Esophagus muscularis mucosa (tissue), 4 donors: ENCODE data around the gene TNK2.

Experiments used
- CTCF ChIP-seq, 3 experiments: fragments of 200-600 bp in 2 of 3; fragments of 450-650 bp in 1 of 3; sonication (generic) in 2 of 3; IDR thresholded peaks; one replicate each; pipeline ENCODE4 v1.5.1; 2017 to 2019; ENCODE audit warnings: antibody characterized with exemption in 3 of 3, mild to moderate bottlenecking in 2 of 3, moderate library complexity in 1 of 3
- EP300 ChIP-seq: sonication (generic); formaldehyde crosslinking; IDR thresholded peaks from one replicate; pipeline ENCODE4 v1.6.1; 2017; ENCODE audit warnings: antibody characterized with exemption
- POLR2A ChIP-seq: fragments of 450-650 bp; IDR thresholded peaks from one replicate; pipeline ENCODE4 v1.6.1; 2017; ENCODE audit warnings: antibody characterized with exemption, moderate library complexity, mild to moderate bottlenecking, low read depth

- no peak for TF ChIP-seq CTCF (IDR thresholded peaks at IDR 0.05)
- TF ChIP-seq POLR2A, result no peak
- no peak for TF ChIP-seq EP300
Observed at GRCh38 chr3:195860456-195860855, 47.9 kb downstream of the TNK2 start.
